Measurements from ENCODE around the gene NADK2.
A peak's percentile ranks its signal among the peaks of the same experiment; 100 is the strongest.

The NADK2 gene

GRCh38 chr5:36152324-36153297, 89.1 kb downstream of the NADK2 start:
- H3K4me3 ChIP-seq (ENCODE audit: low read depth, low read length) = peak overlapping the region; percentile 100
- H3K36me3 ChIP-seq = peaks cover 55% of the 10 kb centered on the region
- DNase-seq = no peak
- H3K27ac ChIP-seq = peak overlapping the region; percentile 96
- TF ChIP-seq CTCF (IDR thresholded peaks at IDR 0.05; ENCODE audit: low read depth, low read length) = no peak
- no peaks in the 10 kb centered on the region for H3K9me3 ChIP-seq (ENCODE audit: severe bottlenecking)
- no peaks in the 10 kb centered on the region for H3K27me3 ChIP-seq (ENCODE audit: insufficient read depth, low read depth, severe bottlenecking)

- H3K27ac ChIP-seq = peak within 1 kb of the TSS; percentile 96
- H3K36me3 ChIP-seq = peaks cover 45% of the 10 kb centered on the region
- peak within 1 kb of the TSS; percentile 100 for H3K4me3 ChIP-seq (ENCODE audit: low read depth, low read length)
- TF ChIP-seq CTCF (IDR thresholded peaks at IDR 0.05; ENCODE audit: low read depth, low read length) = no peak
- no peaks in the 10 kb centered on the region for H3K9me3 ChIP-seq (ENCODE audit: severe bottlenecking)
- DNase-seq = peak; percentile 99
- H3K27me3 ChIP-seq (ENCODE audit: insufficient read depth, low read depth, severe bottlenecking) = no peaks in the 10 kb centered on the region
These were observed 90.0 kb downstream of the NADK2 start, which contains the start of the genes LMBRD2 and SKP2 for GRCh38 chr5:36151434-36152323. TSS of gene LMBRD2 (minus strand) at chr5:36151887. CDS start at chr5:36143349, 8,538 bp downstream. TSS of gene SKP2 (plus strand) at chr5:36152111. CDS start at chr5:36152263, 152 bp downstream.

GRCh38 chr5:36150676-36151433, 90.9 kb downstream of the NADK2 start:
- Histone ChIP-seq H3K27ac (peak overlapping the region; percentile 96), H3K9me3 (ENCODE audit: severe bottlenecking) (no peaks in the 10 kb centered on the region), H3K27me3 (ENCODE audit: insufficient read depth, low read depth, severe bottlenecking) (no peaks in the 10 kb centered on the region), H3K4me3 (ENCODE audit: low read depth, low read length) (peak overlapping the region; percentile 100), H3K36me3 (peaks cover 42% of the 10 kb centered on the region)
- TF ChIP-seq CTCF (IDR thresholded peaks at IDR 0.05; ENCODE audit: low read depth, low read length) = no peak
- peak; percentile 58 for DNase-seq

- Histone ChIP-seq H3K4me3 (ENCODE audit: low read depth, low read length) (no peak overlapping the region), H3K27ac (no peak overlapping the region), H3K9me3 (ENCODE audit: severe bottlenecking) (no peaks in the 10 kb centered on the region), H3K36me3 (peaks cover 11% of the 10 kb centered on the region), H3K27me3 (ENCODE audit: insufficient read depth, low read depth, severe bottlenecking) (no peaks in the 10 kb centered on the region)
- DNase-seq = no peak
- no peak for TF ChIP-seq CTCF (IDR thresholded peaks at IDR 0.05; ENCODE audit: low read depth, low read length)
These were observed 94.0 kb downstream of the NADK2 start for GRCh38 chr5:36147681-36148080.

- Histone ChIP-seq H3K36me3 (peaks cover under 1% of the 10 kb centered on the region), H3K27me3 (ENCODE audit: insufficient read depth, low read depth, severe bottlenecking) (no peaks in the 10 kb centered on the region), H3K4me3 (ENCODE audit: low read depth, low read length) (no peak overlapping the region), H3K27ac (no peak overlapping the region), H3K9me3 (ENCODE audit: severe bottlenecking) (no peaks in the 10 kb centered on the region)
- no peak for TF ChIP-seq CTCF (IDR thresholded peaks at IDR 0.05; ENCODE audit: low read depth, low read length)
- DNase-seq = no peak
These were observed 95.3 kb downstream of the NADK2 start for GRCh38 chr5:36146390-36146789.
